Testis (tissue), 3 donors: ENCODE data around the gene LPP. TPM values are rescaled to one million over a fixed set of nuclear protein-coding genes. Genes with fewer than 3 reads are reported as not detected.

Experiments
- DNase-seq: peaks from one replicate; pipeline ENCODE4 v3.0.0-alpha.2; 2019
- H3K27ac ChIP-seq, 2 donors: fragments of 200-600 bp; sonication (generic); one replicate each; pipeline ENCODE4 v1.5.1; 2019
- H3K27me3 ChIP-seq: fragments of 200-600 bp; sonication (generic); one replicate; pipeline ENCODE4 v1.5.1; 2019
- H3K36me3 ChIP-seq: fragments of 200-600 bp; sonication (generic); one replicate; pipeline ENCODE4 v1.5.1; 2017; ENCODE audit warnings: low read depth; ENCODE audit errors: missing control alignments
- H3K4me1 ChIP-seq: fragments of 200-600 bp; sonication (generic); one replicate; pipeline ENCODE4 v1.5.1; 2019
- H3K4me3 ChIP-seq, 2 donors: fragments of 200-600 bp; sonication (generic); one replicate each; pipeline ENCODE4 v1.5.1; 2017 to 2019
- H3K9me3 ChIP-seq: fragments of 200-600 bp; sonication (generic); one replicate; pipeline ENCODE4 v1.5.1; 2017
- POLR2A ChIP-seq: fragments of 450-650 bp; IDR thresholded peaks from one replicate; pipeline ENCODE4 v1.6.1; 2017; ENCODE audit warnings: antibody characterized with exemption, mild to moderate bottlenecking, moderate library complexity
- WGBS, 2 donors: methylation state at CpG; one replicate each; pipeline ENCODE4 v1.1.5; 2018; 5-methylcytosine and 5-hydroxymethylcytosine counted together
- intact Hi-C: fragments of 100-400 bp; cut with DNase I; formaldehyde crosslinking; loops from one replicate; pipeline ENCODE4 v1.15.1; 2023; ENCODE audit warnings: low total_unique reads
- polyA plus RNA-seq: library from polyadenylated mRNA; stranded (reverse); fragments of 350-450 nt; fragmentation: Illumina TruSeq; extraction: RNeasy Lipid Tissue Mini Kit (QIAGEN cat#74804); gene quantifications from one replicate; pipeline ENCODE4 v1.2.3, GENCODE V29; 2014; ENCODE audit warnings: low read depth, low replicate concordance; ENCODE audit not compliant: insufficient read depth
- total RNA-seq, 2 donors: library from RNA; depleted of rRNA; stranded (reverse); fragments of >200 nt; gene quantifications; one replicate each; pipeline ENCODE4 v1.2.3, GENCODE V29; 2016
- TF ChIP-seq, protein P1 (sequence below), 3 experiments: fragments of 450-650 bp in 2 of 3; fragments of 200-600 bp in 1 of 3; sonication (generic) in 1 of 3; IDR thresholded peaks; one replicate each; pipeline ENCODE4 v1.5.1; 2016 to 2019; ENCODE audit warnings: antibody characterized with exemption in 3 of 3, mild to moderate bottlenecking in 2 of 3, moderate library complexity in 1 of 3

The LPP gene
- total and polyA plus RNA-seq, 3 donors from 2014 or later, result 89.9 to 135 (median 132) TPM

GRCh38 chr3:188802645-188803044, 648.7 kb downstream of the LPP start:
- no peaks in the 10 kb centered on the region for H3K36me3 ChIP-seq
- intact Hi-C loops, result no loop called here
- TF ChIP-seq, protein P1, sequence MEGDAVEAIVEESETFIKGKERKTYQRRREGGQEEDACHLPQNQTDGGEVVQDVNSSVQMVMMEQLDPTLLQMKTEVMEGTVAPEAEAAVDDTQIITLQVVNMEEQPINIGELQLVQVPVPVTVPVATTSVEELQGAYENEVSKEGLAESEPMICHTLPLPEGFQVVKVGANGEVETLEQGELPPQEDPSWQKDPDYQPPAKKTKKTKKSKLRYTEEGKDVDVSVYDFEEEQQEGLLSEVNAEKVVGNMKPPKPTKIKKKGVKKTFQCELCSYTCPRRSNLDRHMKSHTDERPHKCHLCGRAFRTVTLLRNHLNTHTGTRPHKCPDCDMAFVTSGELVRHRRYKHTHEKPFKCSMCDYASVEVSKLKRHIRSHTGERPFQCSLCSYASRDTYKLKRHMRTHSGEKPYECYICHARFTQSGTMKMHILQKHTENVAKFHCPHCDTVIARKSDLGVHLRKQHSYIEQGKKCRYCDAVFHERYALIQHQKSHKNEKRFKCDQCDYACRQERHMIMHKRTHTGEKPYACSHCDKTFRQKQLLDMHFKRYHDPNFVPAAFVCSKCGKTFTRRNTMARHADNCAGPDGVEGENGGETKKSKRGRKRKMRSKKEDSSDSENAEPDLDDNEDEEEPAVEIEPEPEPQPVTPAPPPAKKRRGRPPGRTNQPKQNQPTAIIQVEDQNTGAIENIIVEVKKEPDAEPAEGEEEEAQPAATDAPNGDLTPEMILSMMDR (IDR thresholded peaks at IDR 0.05), result no peak
- no peak for TF ChIP-seq POLR2A
- H3K27me3 ChIP-seq, result no peaks in the 10 kb centered on the region
- no peaks in the 10 kb centered on the region for H3K4me1 ChIP-seq
- no peak overlapping the region for H3K27ac ChIP-seq
- H3K9me3 ChIP-seq, result no peaks in the 10 kb centered on the region
- no peak for DNase-seq
- 65 to 98% methylated on average over 3 of the region's 3 CpGs for WGBS, 2 donors
- H3K4me3 ChIP-seq, result no peak overlapping the region

GRCh38 chr3:188807006-188807405, 653.0 kb downstream of the LPP start:
- Histone ChIP-seq H3K9me3 (no peaks in the 10 kb centered on the region), H3K36me3 (no peaks in the 10 kb centered on the region), H3K27me3 (no peaks in the 10 kb centered on the region), H3K4me3 (no peak overlapping the region), H3K27ac (no peak overlapping the region), H3K4me1 (no peaks in the 10 kb centered on the region)
- intact Hi-C loops, result no loop called here
- DNase-seq, result no peak
- WGBS, 2 donors, result 100% methylated on average over 1 of the region's 1 CpG
- no peak for TF ChIP-seq POLR2A
- TF ChIP-seq, protein P1 (IDR thresholded peaks at IDR 0.05), result no peak

DNA sequence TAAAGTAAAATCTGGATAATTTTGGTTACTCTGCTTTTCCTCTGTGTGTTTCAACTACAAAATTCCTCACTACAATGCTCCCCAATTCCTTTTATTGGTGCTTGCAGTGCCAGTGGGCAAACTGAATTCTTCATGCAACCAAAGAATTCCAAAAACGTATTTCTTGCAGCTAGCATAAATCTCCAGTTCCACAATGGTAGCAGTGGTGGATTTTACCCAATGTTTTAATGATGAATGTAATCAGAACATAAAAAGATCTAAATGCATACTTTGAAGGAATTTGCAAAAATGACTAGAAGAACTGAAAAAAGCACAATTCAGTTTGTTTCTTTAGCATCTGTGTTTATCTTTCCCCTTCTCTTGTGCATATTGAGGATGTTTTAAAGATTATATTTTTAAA, 658.2 kb downstream of the LPP start:
- H3K36me3 ChIP-seq, result no peaks in the 10 kb centered on the region
- H3K4me1 ChIP-seq, result no peaks in the 10 kb centered on the region
- intact Hi-C loops, result no loop called here
- TF ChIP-seq, protein P1 (IDR thresholded peaks at IDR 0.05), result no peak
- TF ChIP-seq POLR2A, result no peak
- no peaks in the 10 kb centered on the region for H3K9me3 ChIP-seq
- H3K27ac ChIP-seq, result no peak overlapping the region
- WGBS, 2 donors, result 80 to 98% methylated on average over 1 of the region's 1 CpG
- H3K27me3 ChIP-seq, result no peaks in the 10 kb centered on the region
- H3K4me3 ChIP-seq, result no peak overlapping the region
- DNase-seq, result no peak

DNA sequence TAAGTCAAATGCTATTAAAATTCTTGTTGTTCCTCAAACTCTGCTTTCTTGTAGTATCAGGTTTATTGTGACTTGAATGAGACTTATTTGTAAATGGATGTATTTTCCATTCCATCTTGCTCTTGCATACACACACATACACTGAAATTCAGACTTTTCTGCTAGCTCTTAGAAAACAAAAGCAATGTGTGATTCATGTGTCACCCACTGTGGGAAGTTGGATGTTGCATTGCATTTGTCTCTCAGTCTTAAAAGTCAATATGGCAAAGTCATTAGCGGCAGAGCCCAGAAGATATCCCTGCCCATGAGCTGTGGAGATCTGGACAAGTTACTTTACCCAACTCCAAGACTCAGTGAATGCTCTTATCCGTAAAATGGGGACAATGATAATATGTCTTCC, 660.6 kb downstream of the LPP start:
- 93 to 97% methylated on average over 2 of the region's 2 CpGs for WGBS, 2 donors
- intact Hi-C loops, result no loop called here
- TF ChIP-seq, protein P1 (IDR thresholded peaks at IDR 0.05), result no peak
- no peak for TF ChIP-seq POLR2A

GRCh38 chr3:188817103-188817934, 663.4 kb downstream of the LPP start:
- intact Hi-C loops, result no loop called here
- DNase-seq, result no peak
- Histone ChIP-seq H3K4me3 (no peak overlapping the region), H3K27me3 (no peaks in the 10 kb centered on the region), H3K27ac (no peak overlapping the region), H3K9me3 (no peaks in the 10 kb centered on the region), H3K36me3 (no peaks in the 10 kb centered on the region), H3K4me1 (no peaks in the 10 kb centered on the region)
- WGBS, 2 donors, result 90 to 91% methylated on average over 7 of the region's 7 CpGs
- TF ChIP-seq, protein P1 (IDR thresholded peaks at IDR 0.05), result no peak
- no peak for TF ChIP-seq POLR2A

More for the DNA sequence above, 660.6 kb downstream of the LPP start:
- DNase-seq, result no peak
- no peak overlapping the region for H3K4me3 ChIP-seq
- H3K9me3 ChIP-seq, result no peaks in the 10 kb centered on the region
- no peaks in the 10 kb centered on the region for H3K4me1 ChIP-seq
- no peak overlapping the region for H3K27ac ChIP-seq
- no peaks in the 10 kb centered on the region for H3K27me3 ChIP-seq
- no peaks in the 10 kb centered on the region for H3K36me3 ChIP-seq
